Mucosa of descending colon (tissue), 3 donors: ENCODE results near the gene CEP112. TPM values are rescaled to one million over a fixed set of nuclear protein-coding genes. Genes with fewer than 3 reads are reported as not detected.

Experiments used
- ATAC-seq: fragments of 200-7000 bp; cut with Tn5 transposase; one replicate; pipeline ENCODE4 v1.9.1; 2020; ENCODE audit warnings: mild to moderate bottlenecking, moderate library complexity
- DNase-seq, 3 donors: peaks; one replicate each; pipeline ENCODE4 v3.0.0-alpha.2; 2020
- H3K36me3 ChIP-seq: fragments of 200-600 bp; one replicate; pipeline ENCODE4 v1.8.0; 2021; ENCODE audit warnings: low read depth, mild to moderate bottlenecking
- H3K4me1 ChIP-seq: fragments of 200-600 bp; one replicate; pipeline ENCODE4 v1.8.0; 2021; ENCODE audit warnings: low read depth, mild to moderate bottlenecking
- H3K4me3 ChIP-seq: fragments of 200-600 bp; one replicate; pipeline ENCODE4 v1.8.0; 2021; ENCODE audit warnings: mild to moderate bottlenecking
- H3K9me3 ChIP-seq: fragments of 200-600 bp; one replicate; pipeline ENCODE4 v1.8.0; 2021; ENCODE audit warnings: mild to moderate bottlenecking
- intact Hi-C, 2 donors: fragments of 100-400 bp; cut with DNase I in 1 of 2; cut with micrococcal nuclease in 1 of 2; formaldehyde crosslinking; loops; one replicate each; pipeline versions ENCODE4 v1.11.0 to v1.11.1; 2022; cut with DNase I, micrococcal nuclease
- total RNA-seq, 3 donors: library from RNA; stranded (reverse); fragmentation: NEBNext Ultra II Directional in 2 of 3; extraction: Animal tissue kit (Norgen Biotek cat#: 25700) in 2 of 3; gene quantifications; one replicate each; pipeline versions ENCODE4 v1.2.1 to v1.2.4, GENCODE V29; 2021 to 2023
- TF ChIP-seq, protein P1 (sequence below): fragments of 200-600 bp; IDR thresholded peaks from one replicate; pipeline ENCODE4 v1.8.0; 2022; ENCODE audit warnings: antibody characterized with exemption, mild to moderate bottlenecking
- donor health status: DM: no; HTN: no; CAD: no; lungs with moderate emphysema.
- donor health status: DM: no; HTN: no; CAD: no.
- donor health status: DM: no; HTN: yes; CAD: no.

The CEP112 gene
- total RNA-seq, 3 donors from 2014 or later, result 6.3 to 18.5 (median 7.0) TPM

DNA sequence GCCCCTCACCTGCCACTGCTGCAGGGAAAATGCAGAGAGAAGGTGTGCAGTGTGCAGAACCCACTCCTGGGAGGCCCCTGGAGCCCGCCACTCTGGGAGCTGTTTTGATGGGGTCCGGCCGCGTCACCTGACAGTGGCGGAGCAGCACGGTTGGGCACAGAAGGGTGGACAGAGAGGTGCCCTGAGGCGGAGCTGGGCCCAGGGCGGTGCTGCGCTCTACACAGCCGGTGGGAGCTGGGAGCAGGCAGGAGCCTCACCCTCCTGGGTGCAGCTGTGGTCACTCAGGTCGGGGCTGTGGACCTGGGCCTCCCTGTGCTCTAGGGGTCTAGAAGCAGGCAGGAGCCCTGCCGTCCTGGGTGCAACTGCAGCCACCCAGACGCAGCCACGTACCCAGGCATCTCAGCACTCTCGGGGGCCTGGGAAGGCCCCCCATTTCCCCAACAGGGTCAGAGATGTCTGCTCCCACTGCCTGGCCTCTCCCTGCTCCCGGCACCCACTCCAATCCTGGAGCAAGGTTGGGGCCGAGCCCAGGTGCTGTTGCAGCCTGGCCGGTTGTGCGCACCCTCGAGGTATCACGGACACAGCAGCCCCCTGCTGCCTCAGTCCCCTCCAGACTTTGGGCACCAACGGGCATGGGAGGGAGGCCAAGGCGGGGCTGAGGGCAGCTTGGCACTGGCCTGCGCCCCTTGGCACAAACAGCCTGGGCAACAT, 326.1 kb downstream of the CEP112 start:
- no peak overlapping the region for H3K4me3 ChIP-seq
- ATAC-seq, result no peak
- no peaks in the 10 kb centered on the region for H3K9me3 ChIP-seq
- TF ChIP-seq, protein P1, sequence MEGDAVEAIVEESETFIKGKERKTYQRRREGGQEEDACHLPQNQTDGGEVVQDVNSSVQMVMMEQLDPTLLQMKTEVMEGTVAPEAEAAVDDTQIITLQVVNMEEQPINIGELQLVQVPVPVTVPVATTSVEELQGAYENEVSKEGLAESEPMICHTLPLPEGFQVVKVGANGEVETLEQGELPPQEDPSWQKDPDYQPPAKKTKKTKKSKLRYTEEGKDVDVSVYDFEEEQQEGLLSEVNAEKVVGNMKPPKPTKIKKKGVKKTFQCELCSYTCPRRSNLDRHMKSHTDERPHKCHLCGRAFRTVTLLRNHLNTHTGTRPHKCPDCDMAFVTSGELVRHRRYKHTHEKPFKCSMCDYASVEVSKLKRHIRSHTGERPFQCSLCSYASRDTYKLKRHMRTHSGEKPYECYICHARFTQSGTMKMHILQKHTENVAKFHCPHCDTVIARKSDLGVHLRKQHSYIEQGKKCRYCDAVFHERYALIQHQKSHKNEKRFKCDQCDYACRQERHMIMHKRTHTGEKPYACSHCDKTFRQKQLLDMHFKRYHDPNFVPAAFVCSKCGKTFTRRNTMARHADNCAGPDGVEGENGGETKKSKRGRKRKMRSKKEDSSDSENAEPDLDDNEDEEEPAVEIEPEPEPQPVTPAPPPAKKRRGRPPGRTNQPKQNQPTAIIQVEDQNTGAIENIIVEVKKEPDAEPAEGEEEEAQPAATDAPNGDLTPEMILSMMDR, result no peak
- no peaks in the 10 kb centered on the region for H3K36me3 ChIP-seq
- intact Hi-C loops, result no loop called here
- DNase-seq, result no peak
- no peaks in the 10 kb centered on the region for H3K4me1 ChIP-seq

DNA sequence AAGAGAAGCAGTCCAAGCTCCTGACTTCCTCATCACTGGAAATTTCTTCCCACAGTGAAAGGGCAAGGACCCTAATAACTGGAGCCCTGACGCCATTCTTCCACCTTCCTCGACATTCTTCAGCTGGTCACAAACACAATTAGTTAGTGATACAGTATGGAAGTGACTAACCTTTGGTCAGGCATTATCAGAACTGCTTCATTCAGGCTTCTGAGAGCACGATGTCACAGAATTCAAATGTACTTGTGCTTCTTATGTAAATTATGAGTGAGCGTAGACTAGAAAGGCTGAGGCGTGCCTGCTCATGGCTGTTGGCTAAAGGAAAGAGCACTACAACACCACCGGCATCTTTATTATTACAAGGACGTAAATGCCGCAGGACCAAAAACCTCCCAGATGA, 327.5 kb downstream of the CEP112 start:
- TF ChIP-seq, protein P1, result no peak
- H3K4me1 ChIP-seq, result no peaks in the 10 kb centered on the region
- no peaks in the 10 kb centered on the region for H3K36me3 ChIP-seq
- no peaks in the 10 kb centered on the region for H3K9me3 ChIP-seq
- intact Hi-C loops, result no loop called here
- no peak overlapping the region for H3K4me3 ChIP-seq
- ATAC-seq, result peak; percentile 59
- DNase-seq, result no peak

DNA sequence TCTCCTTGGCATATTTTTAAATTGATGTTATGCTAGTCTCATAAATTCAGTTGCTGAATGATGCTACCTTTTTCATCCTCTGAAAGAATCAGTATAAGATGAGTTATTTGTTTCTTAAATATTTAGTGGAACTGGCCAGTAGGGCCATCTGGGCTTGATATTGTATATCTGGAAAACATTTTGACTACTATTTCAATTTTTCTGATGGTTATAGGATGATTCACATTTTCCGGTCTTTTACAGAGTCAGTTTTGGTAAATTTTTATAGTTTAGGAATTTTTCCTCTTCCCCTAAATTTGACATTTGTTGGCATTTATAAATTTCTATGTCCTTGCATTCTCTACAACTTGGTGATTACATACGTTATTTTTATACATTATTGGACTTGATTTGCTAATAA, 334.2 kb downstream of the CEP112 start:
- intact Hi-C loops, result no loop called here
- no peak for DNase-seq

DNA sequence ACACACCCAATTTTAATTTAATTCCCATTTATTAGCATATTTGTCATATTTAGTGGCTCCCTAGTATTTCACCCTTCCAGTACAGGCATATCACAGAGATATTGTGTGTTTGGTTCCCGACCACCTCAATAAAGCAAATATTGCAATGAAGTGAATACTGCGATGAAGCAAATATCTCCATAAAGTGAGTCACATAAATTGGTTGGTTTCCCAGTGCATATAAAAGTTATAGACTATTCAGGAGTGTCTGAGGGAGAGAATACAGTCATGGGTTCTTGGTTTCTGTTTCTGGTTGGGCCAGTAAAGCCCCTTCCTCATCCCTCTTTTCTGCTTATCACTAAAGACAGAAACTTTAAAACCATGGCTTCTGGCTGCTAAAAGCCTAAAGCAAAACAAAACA, 335.1 kb downstream of the CEP112 start:
- intact Hi-C loops, result no loop called here
- peak; percentile 69 for ATAC-seq

More for the DNA sequence above, 334.2 kb downstream of the CEP112 start:
- no peaks in the 10 kb centered on the region for H3K9me3 ChIP-seq
- no peaks in the 10 kb centered on the region for H3K36me3 ChIP-seq
- no peak for ATAC-seq
- H3K4me3 ChIP-seq, result no peak overlapping the region
- TF ChIP-seq, protein P1, result no peak
- no peaks in the 10 kb centered on the region for H3K4me1 ChIP-seq

DNA sequence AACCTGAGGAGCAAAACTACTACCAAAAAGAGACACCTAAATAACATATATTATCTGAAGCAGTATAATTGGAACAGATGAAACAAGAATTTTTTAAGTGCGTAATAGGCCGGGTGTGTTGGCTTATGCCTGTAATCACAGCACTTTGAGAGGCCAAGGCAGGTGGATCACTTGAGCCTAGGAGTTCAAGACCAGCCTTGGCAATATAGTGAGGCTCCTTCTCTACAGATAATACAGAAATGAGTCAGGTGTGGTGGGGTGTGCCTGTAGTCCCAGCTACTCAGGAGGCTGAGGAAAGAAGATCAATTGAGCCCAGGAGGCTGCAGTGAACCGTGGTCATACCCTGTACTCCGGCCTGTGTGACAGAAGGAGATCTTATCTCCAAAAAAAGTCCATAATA, 336.3 kb downstream of the CEP112 start:
- no peak for DNase-seq
- TF ChIP-seq, protein P1, result no peak
- Histone ChIP-seq H3K4me3 (no peak overlapping the region), H3K36me3 (no peaks in the 10 kb centered on the region), H3K4me1 (no peaks in the 10 kb centered on the region), H3K9me3 (no peaks in the 10 kb centered on the region)
- peak; percentile 34 for ATAC-seq
- intact Hi-C loops, result no loop called here

More for the DNA sequence above, 335.1 kb downstream of the CEP112 start:
- no peaks in the 10 kb centered on the region for H3K36me3 ChIP-seq
- no peak overlapping the region for H3K4me3 ChIP-seq
- no peaks in the 10 kb centered on the region for H3K4me1 ChIP-seq
- H3K9me3 ChIP-seq, result no peaks in the 10 kb centered on the region
- TF ChIP-seq, protein P1, result no peak
- DNase-seq, result no peak
